Heart left ventricle (tissue), 16 donors: ENCODE results near the gene SFTPA1. TPM values are rescaled to one million over a fixed set of nuclear protein-coding genes. Genes with fewer than 3 reads are reported as not detected.
"Not testable (repeated sequence)": the region's sequence is repeated elsewhere in the genome, so short reads cannot be mapped to it uniquely, and the experiment has no call there.

Experiments
- ATAC-seq, 4 donors: fragments of 200-7000 bp; cut with Tn5 transposase; one replicate each; pipeline ENCODE4 v1.9.1; 2020 to 2022; ENCODE audit warnings: moderate library complexity in 4 of 4, mild to moderate bottlenecking in 3 of 4, moderate number of reproducible peaks in 1 of 4
- DNase-seq, 5 donors: peaks; one replicate each; pipeline ENCODE4 v3.0.0-alpha.2; 2020
- H3K27ac ChIP-seq, 12 donors: fragments of 200-600 bp; sonication (generic) in 4 of 12; one replicate each; pipeline versions ENCODE4 v1.5.0 to v1.8.0; 2016 to 2022; ENCODE audit warnings: mild to moderate bottlenecking in 2 of 12
- H3K27me3 ChIP-seq, 9 donors: fragments of 200-600 bp; sonication (generic) in 2 of 9; one replicate each; pipeline versions ENCODE4 v1.5.1 to v1.8.0; 2016 to 2022; ENCODE audit warnings: mild to moderate bottlenecking in 3 of 9
- H3K36me3 ChIP-seq, 9 donors: fragments of 200-600 bp; sonication (generic) in 2 of 9; one replicate each; pipeline versions ENCODE4 v1.5.0 to v1.8.0; 2018 to 2022; ENCODE audit warnings: mild to moderate bottlenecking in 2 of 9
- H3K4me1 ChIP-seq, 12 donors: fragments of 200-600 bp; sonication (generic) in 4 of 12; one replicate each; pipeline versions ENCODE4 v1.5.0 to v1.8.0; 2016 to 2022; ENCODE audit warnings: mild to moderate bottlenecking in 3 of 12
- H3K4me3 ChIP-seq, 12 donors: fragments of 200-600 bp; sonication (generic) in 4 of 12; one replicate each; pipeline versions ENCODE4 v1.5.0 to v1.8.0; 2017 to 2022; ENCODE audit warnings: mild to moderate bottlenecking in 9 of 12, moderate library complexity in 4 of 12
- H3K9me3 ChIP-seq, 12 donors: fragments of 200-600 bp; sonication (generic) in 4 of 12; one replicate each; pipeline versions ENCODE4 v1.5.0 to v1.8.0; 2016 to 2022; ENCODE audit warnings: mild to moderate bottlenecking in 1 of 12
- POLR2A ChIP-seq, 2 donors: fragments of 450-650 bp; IDR thresholded peaks; one replicate each; pipeline ENCODE4 v1.6.1; 2017; ENCODE audit warnings: antibody characterized with exemption in 2 of 2, mild to moderate bottlenecking in 2 of 2, moderate library complexity in 2 of 2
- WGBS, 4 donors: extraction: QIAGEN DNeasy Blood & Tissue Kit in 2 of 4; methylation state at CpG; one replicate each; pipeline versions ENCODE4 v1.1.5 to v1.1.7; 2013 to 2018; 5-methylcytosine and 5-hydroxymethylcytosine counted together
- intact Hi-C, 10 donors: fragments of 100-400 bp; cut with DNase I; formaldehyde crosslinking; loops; one replicate each; pipeline versions ENCODE4 v1.11.1 to v1.14.2; 2022
- polyA plus RNA-seq, 2 donors: library from polyadenylated mRNA; stranded (reverse); fragments of 200-250 nt; gene quantifications; one replicate each; pipeline ENCODE4 v1.2.3, GENCODE V29; 2013
- total RNA-seq, 9 donors: library from RNA; depleted of rRNA in 2 of 9; stranded (reverse); fragments of >200 nt in 2 of 9; fragmentation: NEBNext Ultra II Directional in 3 of 9; extraction: Animal tissue kit (Norgen Biotek cat#: 25700) in 3 of 9; gene quantifications; one replicate each; pipeline versions ENCODE4 v1.1.0 to v1.2.4, GENCODE V29; 2016 to 2023
- TF ChIP-seq, protein P1 (sequence below), 12 donors: fragments of 200-600 bp; sonication (generic) in 4 of 12; IDR thresholded peaks; one replicate each; pipeline versions ENCODE4 v1.5.0 to v1.8.0; 2018 to 2022; ENCODE audit warnings: antibody characterized with exemption in 12 of 12, mild to moderate bottlenecking in 5 of 12
- donor health status: ischemic (EF 13 %, LVEDD 7.1; RV severe dilation, severe dysfunction).
- donor health status: healthy with polysubstance abuse.
- donor health status: DM: no; HTN: yes; CAD: no.
- donor health status: DM: no; HTN: no; CAD: no.
- donor health status: ischemic (EF 25% LVEDD 6.9; RV normal size, moderate dysfunction).
- donor health status: ischemic (EF 25% LVEDD 5.7; RV mildly dilated, moderate dysfunction).
- donor health status: healthy.
- donor health status: DM: yes; HTN: yes; CAD: no.
- donor health status: ischemic (EF 35%, LVEDD 5.7; RV mildly dilated, moderate dysfunction).
- donor health status: nonischemic (EF 11% LVEDD 7.7; RV severe dilation, severe dysfunction).
- donor health status: DM: yes; HTN: yes; CAD: no.
- donor health status: PGD.
- donor health status: ischemic (EF 29% LVEDD 5.4; RV normal size, mild dysfunction).
- donor health status: nonischemic (EF 23%, LVEDD 6.1; RV moderate dilation, normal function).

The SFTPA1 gene
- total and polyA plus RNA-seq, 11 donors: 0.26 TPM; not detected in 10

DNA sequence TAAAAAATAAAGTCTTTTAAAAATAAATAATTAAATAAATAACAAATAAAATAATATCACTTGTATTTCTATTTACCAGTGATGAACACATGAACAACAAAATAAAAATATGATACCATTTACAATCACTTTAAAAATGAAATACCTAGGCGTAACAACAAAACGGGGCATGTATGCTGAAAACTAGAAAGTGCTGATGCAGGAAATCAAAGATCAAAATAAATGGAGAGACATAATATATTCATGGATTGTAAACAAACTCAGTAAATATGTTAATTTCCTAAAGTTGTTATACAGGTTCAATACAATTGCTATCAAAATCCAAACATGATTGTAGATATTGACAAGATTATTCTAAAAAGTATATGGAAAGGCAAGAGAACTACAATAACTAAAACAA lies 31.4 kb upstream of the SFTPA1 start:
- no peak overlapping the region for H3K27ac ChIP-seq
- no peak overlapping the region for H3K4me3 ChIP-seq
- no peak for TF ChIP-seq POLR2A (IDR thresholded peaks at IDR 0.05)
- TF ChIP-seq, protein P1, sequence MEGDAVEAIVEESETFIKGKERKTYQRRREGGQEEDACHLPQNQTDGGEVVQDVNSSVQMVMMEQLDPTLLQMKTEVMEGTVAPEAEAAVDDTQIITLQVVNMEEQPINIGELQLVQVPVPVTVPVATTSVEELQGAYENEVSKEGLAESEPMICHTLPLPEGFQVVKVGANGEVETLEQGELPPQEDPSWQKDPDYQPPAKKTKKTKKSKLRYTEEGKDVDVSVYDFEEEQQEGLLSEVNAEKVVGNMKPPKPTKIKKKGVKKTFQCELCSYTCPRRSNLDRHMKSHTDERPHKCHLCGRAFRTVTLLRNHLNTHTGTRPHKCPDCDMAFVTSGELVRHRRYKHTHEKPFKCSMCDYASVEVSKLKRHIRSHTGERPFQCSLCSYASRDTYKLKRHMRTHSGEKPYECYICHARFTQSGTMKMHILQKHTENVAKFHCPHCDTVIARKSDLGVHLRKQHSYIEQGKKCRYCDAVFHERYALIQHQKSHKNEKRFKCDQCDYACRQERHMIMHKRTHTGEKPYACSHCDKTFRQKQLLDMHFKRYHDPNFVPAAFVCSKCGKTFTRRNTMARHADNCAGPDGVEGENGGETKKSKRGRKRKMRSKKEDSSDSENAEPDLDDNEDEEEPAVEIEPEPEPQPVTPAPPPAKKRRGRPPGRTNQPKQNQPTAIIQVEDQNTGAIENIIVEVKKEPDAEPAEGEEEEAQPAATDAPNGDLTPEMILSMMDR (IDR thresholded peaks at IDR 0.05): no peak
- DNase-seq: no peak
- H3K9me3 ChIP-seq: peaks cover 0 to 12% (median 1%) of the 10 kb centered on the region in 12 donors
- no peaks in the 10 kb centered on the region for H3K36me3 ChIP-seq
- H3K4me1 ChIP-seq: no peaks in the 10 kb centered on the region
- intact Hi-C loops: no loop called here
- no peak for ATAC-seq
- 94 to 98% (median 95%) methylated on average over 2 of the region's 2 CpGs for WGBS, 4 donors
- H3K27me3 ChIP-seq: no peaks in the 10 kb centered on the region

DNA sequence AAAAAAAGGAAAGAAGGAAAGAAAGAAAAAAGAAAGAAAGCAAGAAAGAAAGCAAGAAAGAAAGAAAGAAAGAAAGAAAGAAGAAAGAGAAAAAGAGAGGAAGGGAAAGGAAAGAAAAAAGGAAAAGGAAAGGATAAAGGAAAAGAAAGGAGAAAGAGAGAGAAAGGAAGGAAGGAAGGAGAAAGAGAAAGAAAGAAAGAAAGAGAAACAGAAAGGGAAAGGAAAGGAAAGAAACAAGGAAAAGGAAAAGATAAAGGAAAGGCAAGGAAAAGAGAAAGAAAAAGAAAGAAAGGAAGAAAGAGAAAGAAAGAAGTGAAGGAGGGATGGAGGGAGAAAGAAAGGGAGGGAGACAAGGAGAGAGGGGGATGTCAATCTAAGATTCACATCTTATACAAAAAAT lies 29.7 kb upstream of the SFTPA1 start:
- intact Hi-C loops: no loop called here
- H3K36me3 ChIP-seq: no peaks in the 10 kb centered on the region

DNA sequence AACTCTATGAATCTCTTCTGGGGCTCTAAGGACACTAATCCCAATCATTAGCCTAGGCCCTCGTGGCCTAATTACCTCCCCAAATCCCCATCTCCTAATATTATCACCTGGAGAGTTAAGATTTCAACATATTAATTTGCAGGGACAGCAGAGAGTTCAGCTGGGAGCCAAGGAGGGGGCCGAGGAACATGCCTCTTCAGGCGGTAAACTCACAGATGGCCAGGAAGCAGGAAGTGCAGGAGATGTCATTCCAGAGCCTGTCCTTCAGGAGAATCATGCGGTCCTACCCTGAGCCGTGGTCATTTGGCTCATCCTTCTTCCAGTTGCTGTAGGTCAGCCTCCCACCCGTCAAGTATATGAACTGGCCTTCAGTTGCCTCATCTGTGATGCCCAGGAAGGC lies 28.6 kb upstream of the SFTPA1 start:
- Histone ChIP-seq H3K9me3 (no peaks in the 10 kb centered on the region), H3K27ac (no peak overlapping the region), H3K36me3 (no peaks in the 10 kb centered on the region), H3K4me1 (no peaks in the 10 kb centered on the region), H3K27me3 (no peaks in the 10 kb centered on the region), H3K4me3 (no peak overlapping the region)
- TF ChIP-seq, protein P1 (IDR thresholded peaks at IDR 0.05): no peak
- no peak for TF ChIP-seq POLR2A (IDR thresholded peaks at IDR 0.05)
- 40 to 92% (median 81%) methylated on average over 1 to 6 of the region's 6 CpGs for WGBS, 4 donors
- intact Hi-C loops: no loop called here
- ATAC-seq (no peak), DNase-seq (no peak)

More for the DNA sequence above, 29.7 kb upstream of the SFTPA1 start:
- no peaks in the 10 kb centered on the region for H3K27me3 ChIP-seq
- no peak for DNase-seq
- no peak for TF ChIP-seq POLR2A (IDR thresholded peaks at IDR 0.05)
- TF ChIP-seq, protein P1 (IDR thresholded peaks at IDR 0.05): no peak
- no peaks in the 10 kb centered on the region for H3K9me3 ChIP-seq
- H3K27ac ChIP-seq: no peak overlapping the region
- H3K4me3 ChIP-seq: no peak overlapping the region
- H3K4me1 ChIP-seq: no peaks in the 10 kb centered on the region
- ATAC-seq: no peak

DNA sequence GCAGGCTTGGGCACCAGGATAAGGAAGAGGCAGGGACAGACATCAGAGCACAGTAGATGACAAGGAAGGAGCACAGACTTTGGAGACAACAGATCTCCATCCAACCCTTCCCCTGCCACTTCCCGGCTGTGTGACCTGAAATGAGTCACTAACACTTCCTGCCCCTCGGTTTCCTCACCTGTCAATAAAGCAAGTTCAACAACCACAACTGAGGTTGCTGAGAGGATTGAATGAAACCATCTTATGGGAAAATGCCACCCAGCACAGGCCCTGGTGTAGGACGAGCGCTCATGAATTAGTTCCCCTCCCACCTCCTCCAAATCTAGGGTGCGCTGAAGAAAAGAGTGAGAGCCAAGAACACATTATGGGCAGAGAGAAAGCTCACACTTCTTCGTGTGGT lies 27.8 kb upstream of the SFTPA1 start:
- intact Hi-C loops, H3K4me1 ChIP-seq, DNase-seq, H3K27ac ChIP-seq, H3K9me3 ChIP-seq, H3K36me3 ChIP-seq, H3K27me3 ChIP-seq, H3K4me3 ChIP-seq, ATAC-seq: not testable (repeated sequence)
- WGBS, 4 donors: 47 to 76% (median 54%) methylated on average over 1 to 6 of the region's 6 CpGs

DNA sequence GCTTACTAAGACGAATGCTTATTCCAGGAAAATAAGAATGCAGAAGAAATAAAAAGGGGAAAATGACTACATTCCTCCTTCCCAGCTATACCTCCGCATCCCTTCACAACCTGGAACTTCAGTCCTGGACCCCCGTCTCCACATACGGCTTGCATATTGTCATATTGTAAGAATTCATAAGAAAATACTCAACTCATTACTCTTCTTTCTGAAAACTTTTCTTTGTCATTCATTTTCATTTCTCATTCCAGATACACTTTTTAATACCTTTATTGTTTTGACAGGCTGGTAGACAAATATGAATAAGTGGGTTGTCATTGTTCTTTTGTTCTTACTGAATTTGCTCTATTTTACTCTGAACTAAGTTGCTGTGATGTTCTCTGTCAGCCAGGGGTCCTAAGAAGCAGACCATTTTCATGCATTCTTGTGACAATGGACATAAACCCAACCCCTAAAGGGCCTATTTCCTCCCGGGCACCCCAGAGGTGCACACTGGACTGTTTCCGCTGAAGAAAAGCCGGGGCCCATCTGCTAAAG lies 27.2 kb upstream of the SFTPA1 start:
- H3K27me3 ChIP-seq: no peaks in the 10 kb centered on the region
- 86 to 95% (median 89%) methylated on average over 7 of the region's 7 CpGs for WGBS, 4 donors
- H3K4me1 ChIP-seq: no peaks in the 10 kb centered on the region
- TF ChIP-seq, protein P1 (IDR thresholded peaks at IDR 0.05): no peak
- no peak for TF ChIP-seq POLR2A (IDR thresholded peaks at IDR 0.05)
- no peaks in the 10 kb centered on the region for H3K36me3 ChIP-seq
- DNase-seq (no peak), ATAC-seq (no peak)
- H3K27ac ChIP-seq: no peak overlapping the region
- intact Hi-C loops: no loop called here
- H3K4me3 ChIP-seq: no peak overlapping the region
- no peaks in the 10 kb centered on the region for H3K9me3 ChIP-seq
